B cell (primary cell): ENCODE measurements around the gene OPN5. TPM values are rescaled to one million over a fixed set of nuclear protein-coding genes. Genes with fewer than 3 reads are reported as not detected.

Experiments used
- ATAC-seq: fragments of 200-7000 bp; cut with Tn5 transposase; one replicate; pipeline ENCODE4 v1.10.0; 2021; ENCODE audit warnings: low read depth, mild to moderate bottlenecking, moderate number of reproducible peaks, moderate library complexity
- CTCF ChIA-PET: fragments of 350-600 bp; sonication (Branson Sonifier 250); formaldehyde crosslinking; loops from one replicate; lab custom pipeline; 2021; ENCODE audit warnings: antibody characterized with exemption, inconsistent platforms; lab: Charles Lee
- POLR2A ChIA-PET: fragments of 350-600 bp; sonication (Branson Sonifier 250); formaldehyde crosslinking; loops from one replicate; lab custom pipeline; 2021; ENCODE audit warnings: antibody characterized with exemption; lab: Charles Lee
- DNase-seq: peaks from one replicate; pipeline ENCODE4 v3.0.0; 2013
- H2AFZ ChIP-seq: 2 replicates; pipeline ENCODE4 v1.6.1; 2012; ENCODE audit warnings: mild to moderate bottlenecking, low read depth, low read length; ENCODE audit not compliant: insufficient read depth, poor library complexity, severe bottlenecking
- H3K27ac ChIP-seq, 2 donors: 1 replicate in 1 of 2; 2 replicates in 1 of 2; pipeline ENCODE4 v1.5.1; 2012 to 2013; ENCODE audit warnings: low read length in 2 of 2, mild to moderate bottlenecking in 2 of 2, moderate library complexity in 1 of 2
- H3K27me3 ChIP-seq, 4 experiments: fragments of 200-600 bp in 1 of 4; sonication (generic) in 1 of 4; replicated peaks in 1 of 4; 1 replicate in 2 of 4; 2 replicates in 2 of 4; pipeline versions ENCODE4 v1.6.1 to v1.7.0; 2013 to 2016; ENCODE audit warnings: low read length in 3 of 4, mild to moderate bottlenecking in 2 of 4, mixed read lengths in 1 of 4, moderate library complexity in 1 of 4; ENCODE audit not compliant: insufficient read depth in 4 of 4, control insufficient read depth in 3 of 4; ENCODE audit errors: control extremely low read depth in 1 of 4
- H3K36me3 ChIP-seq, 2 experiments: replicated peaks in 1 of 2; 1 replicate in 1 of 2; 2 replicates in 1 of 2; pipeline versions ENCODE4 v1.6.1 to v1.7.1; 2013; ENCODE audit warnings: low read length in 1 of 2; ENCODE audit not compliant: insufficient read depth in 2 of 2, control insufficient read depth in 1 of 2; ENCODE audit errors: control extremely low read depth in 1 of 2, extremely low read depth in 1 of 2
- H3K4me1 ChIP-seq, 2 donors: fragments of 200-600 bp in 1 of 2; sonication (generic) in 1 of 2; 1 replicate in 1 of 2; 2 replicates in 1 of 2; pipeline versions ENCODE4 v1.5.1 to v1.6.1; 2013 to 2017; ENCODE audit warnings: low read length in 2 of 2; ENCODE audit not compliant: control insufficient read depth in 2 of 2, insufficient read depth in 2 of 2
- H3K4me2 ChIP-seq: replicated peaks from 2 replicates; pipeline ENCODE3; 2012; ENCODE audit warnings: mild to moderate bottlenecking, low read depth, low read length; ENCODE audit not compliant: poor library complexity, severe bottlenecking
- H3K4me3 ChIP-seq, 5 experiments: fragments of 200-600 bp in 1 of 5; sonication (generic) in 1 of 5; 1 replicate in 3 of 5; 2 replicates in 2 of 5; pipeline versions ENCODE4 v1.5.1 to v1.7.0; 2011 to 2016; ENCODE audit warnings: low read length in 4 of 5, mild to moderate bottlenecking in 4 of 5, low read depth in 2 of 5, control low read depth in 1 of 5, moderate library complexity in 1 of 5; ENCODE audit not compliant: insufficient read depth in 1 of 5; ENCODE audit errors: control extremely low read depth in 1 of 5, extremely low read depth in 1 of 5
- H3K79me2 ChIP-seq: fragments of 200-600 bp; sonication (generic); one replicate; pipeline ENCODE4 v1.6.0; 2016; ENCODE audit warnings: low read length; ENCODE audit not compliant: control insufficient read depth, insufficient read depth
- H3K9ac ChIP-seq: fragments of 200-600 bp; sonication (generic); 2 replicates; pipeline ENCODE4 v1.6.1; 2017; ENCODE audit warnings: mild to moderate bottlenecking, low read length, moderate library complexity
- H3K9me3 ChIP-seq, 3 donors: one replicate each; pipeline versions ENCODE4 v1.6.1 to v1.7.1; 2013; ENCODE audit warnings: low read length in 2 of 3; ENCODE audit not compliant: control insufficient read depth in 2 of 3, insufficient read depth in 1 of 3; ENCODE audit errors: control extremely low read depth in 1 of 3
- H4K20me1 ChIP-seq: 2 replicates; pipeline ENCODE4 v1.6.0; 2012; ENCODE audit warnings: mild to moderate bottlenecking, low read length; ENCODE audit not compliant: insufficient read depth, control insufficient read depth, poor library complexity, severe bottlenecking
- H3K27ac Mint-ChIP-seq: one replicate; pipeline ENCODE4 v1.8.0; 2021; ENCODE audit warnings: mixed read lengths
- H3K27me3 Mint-ChIP-seq: one replicate; pipeline ENCODE4 v1.8.0; 2021; ENCODE audit warnings: mixed read lengths
- H3K4me1 Mint-ChIP-seq: one replicate; pipeline ENCODE4 v1.8.0; 2021; ENCODE audit warnings: mixed read lengths
- H3K4me3 Mint-ChIP-seq: one replicate; pipeline ENCODE4 v1.8.0; 2021; ENCODE audit warnings: mixed read lengths
- H3K9me3 Mint-ChIP-seq: one replicate; pipeline ENCODE4 v1.8.0; 2022; ENCODE audit warnings: mixed read lengths; ENCODE audit not compliant: insufficient read depth
- EZH2 ChIP-seq: IDR thresholded peaks from 2 replicates; pipeline ENCODE4 v1.6.1; 2012; ENCODE audit warnings: borderline replicate concordance, low read depth, mild to moderate bottlenecking, moderate library complexity, low read length; ENCODE audit not compliant: insufficient read depth, poor library complexity, severe bottlenecking
- WGBS: methylation state at CpG from one replicate; pipeline ENCODE4 v1.1.5; 2013; ENCODE audit warnings: missing lambda C conversion rate; ENCODE audit not compliant: insufficient coverage; 5-methylcytosine and 5-hydroxymethylcytosine counted together
- intact Hi-C: fragments of 100-400 bp; cut with micrococcal nuclease; formaldehyde crosslinking; loops from one replicate; pipeline ENCODE4 v1.10.0; 2022
- polyA plus RNA-seq: library from polyadenylated mRNA; depleted of rRNA; stranded (reverse); fragments of >200 nt; gene quantifications from 2 replicates; pipeline ENCODE4 v1.2.3, GENCODE V29; 2012
- total RNA-seq, 2 donors: library from RNA; stranded (reverse); fragments of 120-200 nt in 1 of 2; gene quantifications; 1 replicate in 1 of 2; 2 replicates in 1 of 2; pipeline versions ENCODE4 v1.2.3 to v1.2.4, GENCODE V29; 2013 to 2022
- TF ChIP-seq, protein P1 (sequence below): fragments of 200-600 bp; IDR thresholded peaks from one replicate; pipeline ENCODE4 v1.8.0; 2022; ENCODE audit warnings: antibody characterized with exemption, mild to moderate bottlenecking

OPN5 gene
- total and polyA plus RNA-seq, 2 donors (not counting 1 experiment from before 2014, with no cell fraction given), result not detected

DNA sequence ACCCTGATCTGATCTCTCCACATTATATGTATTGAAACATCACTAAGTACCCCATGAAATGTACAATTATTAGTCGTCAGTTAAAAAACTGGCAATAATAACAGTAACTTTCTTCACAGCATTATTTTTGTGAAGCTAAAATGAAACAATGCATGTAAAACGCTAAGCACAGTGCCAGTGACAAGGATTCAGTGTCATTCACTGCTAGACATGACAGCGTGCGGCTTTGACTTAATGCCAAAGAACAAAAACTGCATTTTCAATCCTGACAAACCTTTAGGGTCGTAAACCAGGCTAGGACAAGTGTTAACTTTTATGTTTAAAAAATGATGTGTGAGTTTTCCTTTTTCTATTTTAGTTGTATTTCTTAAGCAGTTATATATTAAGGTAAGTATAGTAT lies 8.8 kb upstream of the OPN5 start:
- Histone ChIP-seq H3K27ac (no peak overlapping the region), H3K9ac (no peak overlapping the region), H3K27me3 (no peaks in the 10 kb centered on the region), H4K20me1 (no peaks in the 10 kb centered on the region), H3K36me3 (no peaks in the 10 kb centered on the region), H3K4me1 (no peaks in the 10 kb centered on the region), H3K9me3 (no peaks in the 10 kb centered on the region), H2AFZ (no peak overlapping the region), H3K79me2 (no peaks in the 10 kb centered on the region), H3K4me2 (no peak overlapping the region), H3K4me3 (no peak overlapping the region)
- no peak overlapping the region for H3K27ac Mint-ChIP-seq
- TF ChIP-seq EZH2, result no peak
- TF ChIP-seq, protein P1, sequence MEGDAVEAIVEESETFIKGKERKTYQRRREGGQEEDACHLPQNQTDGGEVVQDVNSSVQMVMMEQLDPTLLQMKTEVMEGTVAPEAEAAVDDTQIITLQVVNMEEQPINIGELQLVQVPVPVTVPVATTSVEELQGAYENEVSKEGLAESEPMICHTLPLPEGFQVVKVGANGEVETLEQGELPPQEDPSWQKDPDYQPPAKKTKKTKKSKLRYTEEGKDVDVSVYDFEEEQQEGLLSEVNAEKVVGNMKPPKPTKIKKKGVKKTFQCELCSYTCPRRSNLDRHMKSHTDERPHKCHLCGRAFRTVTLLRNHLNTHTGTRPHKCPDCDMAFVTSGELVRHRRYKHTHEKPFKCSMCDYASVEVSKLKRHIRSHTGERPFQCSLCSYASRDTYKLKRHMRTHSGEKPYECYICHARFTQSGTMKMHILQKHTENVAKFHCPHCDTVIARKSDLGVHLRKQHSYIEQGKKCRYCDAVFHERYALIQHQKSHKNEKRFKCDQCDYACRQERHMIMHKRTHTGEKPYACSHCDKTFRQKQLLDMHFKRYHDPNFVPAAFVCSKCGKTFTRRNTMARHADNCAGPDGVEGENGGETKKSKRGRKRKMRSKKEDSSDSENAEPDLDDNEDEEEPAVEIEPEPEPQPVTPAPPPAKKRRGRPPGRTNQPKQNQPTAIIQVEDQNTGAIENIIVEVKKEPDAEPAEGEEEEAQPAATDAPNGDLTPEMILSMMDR, result no peak
- H3K27me3 Mint-ChIP-seq, result peaks cover 6% of the 10 kb centered on the region
- no peaks in the 10 kb centered on the region for H3K9me3 Mint-ChIP-seq
- WGBS, result 96% methylated on average over 4 of the region's 5 CpGs
- no peak overlapping the region for H3K4me3 Mint-ChIP-seq
- ChIA-PET POLR2A (no interaction called here), CTCF (interaction anchor here (1.1 to 2.1 kb wide), 2 partner anchors 15 to 360 kb away, joined by 3 to 6 read pairs; no protein-coding TSS in a partner anchor)
- no peaks in the 10 kb centered on the region for H3K4me1 Mint-ChIP-seq
- no peak for DNase-seq
- intact Hi-C loops, result no loop called here
- ATAC-seq, result no peak

DNA sequence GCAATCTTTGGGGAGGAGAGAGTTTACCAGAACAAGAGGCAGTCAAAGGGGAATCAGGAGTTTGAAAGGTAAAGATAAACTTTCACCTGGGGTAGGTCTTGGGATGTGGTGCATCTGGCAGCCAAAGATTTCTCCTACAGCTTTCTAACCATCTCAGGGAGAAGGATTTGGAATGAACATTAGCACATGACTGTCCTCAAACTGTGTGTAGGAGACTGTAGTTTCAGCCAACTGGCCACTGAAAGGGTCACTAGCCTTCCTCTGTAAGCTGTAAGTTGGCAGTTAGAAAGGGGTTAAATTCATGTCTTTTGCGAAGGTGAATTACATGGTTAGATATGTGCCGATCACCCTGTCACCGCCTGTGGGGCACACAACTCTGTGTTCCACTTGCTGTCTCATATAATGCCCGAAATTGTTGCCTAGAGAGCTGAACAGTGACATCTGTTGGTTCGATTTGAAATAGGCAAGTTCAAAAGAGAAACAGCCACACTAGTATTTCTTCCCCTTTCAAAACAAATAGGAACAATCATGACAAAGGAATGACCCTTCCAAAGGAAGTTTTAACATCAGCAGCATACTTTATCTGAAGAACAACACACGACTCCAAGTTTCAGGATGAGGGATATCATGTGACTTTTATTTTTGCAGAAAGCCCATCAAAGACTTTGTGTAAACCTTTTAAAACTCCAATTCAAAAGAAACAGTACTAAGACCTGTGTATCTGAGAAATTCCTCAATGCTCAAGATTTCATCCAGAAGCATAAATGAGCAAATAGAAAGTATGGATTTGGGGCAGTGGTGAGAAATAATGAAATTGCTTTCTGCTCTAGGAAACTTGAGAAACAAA lies 1.1 kb upstream of the OPN5 start:
- CTCF ChIA-PET, result interaction anchor here (0.6 to 4.8 kb wide), 14 partner anchors 8 to 1088 kb away, joined by 3 to 59 read pairs (median 5); partner anchors contain the start of gene CD2AP
- intact Hi-C loops, result loop anchor here (1.0 kb wide), 2 partner anchors 149 to 366 kb away; no protein-coding TSS in a partner anchor
- Histone ChIP-seq H3K4me1 (peaks cover 3 to 4% of the 10 kb centered on the region in 2 donors), H2AFZ (peak overlapping the region; percentile 56), H3K4me2 (peak overlapping the region; percentile 21), H3K9me3 (no peaks in the 10 kb centered on the region), H3K79me2 (no peaks in the 10 kb centered on the region), H4K20me1 (no peaks in the 10 kb centered on the region), H3K27ac (no peak overlapping the region), H3K9ac (no peak overlapping the region), H3K27me3 (peaks cover 0 to 9% (median 0%) of the 10 kb centered on the region in 4 experiments), H3K36me3 (no peaks in the 10 kb centered on the region), H3K4me3 (no peak overlapping the region)
- TF ChIP-seq, protein P1, result peak; percentile 72
- no peak for TF ChIP-seq EZH2
- DNase-seq, result peak; percentile 55
- H3K4me3 Mint-ChIP-seq, result peak overlapping the region; percentile 6
- H3K27me3 Mint-ChIP-seq, result peaks cover 21% of the 10 kb centered on the region
- WGBS, result 0% methylated on average over 2 of the region's 6 CpGs
- peak; percentile 64 for ATAC-seq
- no peak overlapping the region for H3K27ac Mint-ChIP-seq
- no peaks in the 10 kb centered on the region for H3K9me3 Mint-ChIP-seq
- peaks cover 8% of the 10 kb centered on the region for H3K4me1 Mint-ChIP-seq
- POLR2A ChIA-PET, result no interaction called here
